HCT116 (cell line): Measurements from ENCODE around the gene SUSD2.

Source experiments
- CEBPB ChIP-seq: IDR thresholded peaks from 2 replicates; pipeline ENCODE4 v1.6.1; 2012; ENCODE audit warnings: low read depth
- EZH2 ChIP-seq: fragments of 200-600 bp; sonication (generic); IDR thresholded peaks from 2 replicates; pipeline ENCODE4 v1.6.1; 2017; ENCODE audit warnings: antibody characterized with exemption, mixed run types
- FOSL1 ChIP-seq: IDR thresholded peaks from 2 replicates; pipeline ENCODE4 v1.6.1; 2012; ENCODE audit warnings: low read depth
- POLR2AphosphoS5 ChIP-seq: IDR thresholded peaks from 2 replicates; pipeline ENCODE4 v1.6.1; 2011; ENCODE audit warnings: mild to moderate bottlenecking, low read depth, low read length, moderate library complexity
- SRF ChIP-seq: IDR thresholded peaks from 2 replicates; pipeline ENCODE4 v1.6.1; 2012; ENCODE audit warnings: low read depth
- YY1 ChIP-seq: IDR thresholded peaks from 2 replicates; pipeline ENCODE4 v1.6.1; 2011; ENCODE audit warnings: low read length, low read depth, moderate library complexity, mild to moderate bottlenecking; ENCODE audit not compliant: insufficient replicate concordance; ENCODE audit errors: extremely low read depth
- TF ChIP-seq, protein P1 (sequence below), 3 experiments: fragments of 200-600 bp in 1 of 3; sonication (generic) in 1 of 3; IDR thresholded peaks in 2 of 3; conservative IDR thresholded peaks in 1 of 3; 2 replicates each; pipeline ENCODE4 v1.5.1; 2012 to 2017; ENCODE audit warnings: low read depth in 2 of 3, low read length in 2 of 3, antibody characterized with exemption in 1 of 3, borderline replicate concordance in 1 of 3, control low read depth in 1 of 3, mild to moderate bottlenecking in 1 of 3, mixed read lengths in 1 of 3, mixed run types in 1 of 3, moderate library complexity in 1 of 3; ENCODE audit not compliant: insufficient read depth in 1 of 3

DNA sequence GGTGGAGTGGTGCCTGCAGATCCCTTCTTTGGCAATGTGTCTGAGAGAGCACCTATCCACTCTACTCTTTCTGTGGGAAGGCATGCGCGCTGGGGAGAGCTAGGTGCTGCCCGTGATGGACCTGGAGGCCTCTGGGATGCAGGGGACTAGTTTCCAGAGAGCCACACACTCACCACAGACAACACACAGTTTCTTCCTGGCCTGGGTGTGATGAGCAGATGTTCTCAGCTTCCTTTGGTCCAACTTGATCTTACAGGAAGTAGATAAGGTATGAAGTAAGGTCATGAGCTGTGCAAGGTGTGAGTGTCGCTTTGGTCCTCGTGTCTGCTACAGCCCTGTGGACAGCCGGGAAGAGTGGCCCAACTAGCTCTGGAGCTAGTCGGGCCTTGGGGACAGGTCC is 27.3 kb upstream of the SUSD2 start:
- TF ChIP-seq, protein P1, sequence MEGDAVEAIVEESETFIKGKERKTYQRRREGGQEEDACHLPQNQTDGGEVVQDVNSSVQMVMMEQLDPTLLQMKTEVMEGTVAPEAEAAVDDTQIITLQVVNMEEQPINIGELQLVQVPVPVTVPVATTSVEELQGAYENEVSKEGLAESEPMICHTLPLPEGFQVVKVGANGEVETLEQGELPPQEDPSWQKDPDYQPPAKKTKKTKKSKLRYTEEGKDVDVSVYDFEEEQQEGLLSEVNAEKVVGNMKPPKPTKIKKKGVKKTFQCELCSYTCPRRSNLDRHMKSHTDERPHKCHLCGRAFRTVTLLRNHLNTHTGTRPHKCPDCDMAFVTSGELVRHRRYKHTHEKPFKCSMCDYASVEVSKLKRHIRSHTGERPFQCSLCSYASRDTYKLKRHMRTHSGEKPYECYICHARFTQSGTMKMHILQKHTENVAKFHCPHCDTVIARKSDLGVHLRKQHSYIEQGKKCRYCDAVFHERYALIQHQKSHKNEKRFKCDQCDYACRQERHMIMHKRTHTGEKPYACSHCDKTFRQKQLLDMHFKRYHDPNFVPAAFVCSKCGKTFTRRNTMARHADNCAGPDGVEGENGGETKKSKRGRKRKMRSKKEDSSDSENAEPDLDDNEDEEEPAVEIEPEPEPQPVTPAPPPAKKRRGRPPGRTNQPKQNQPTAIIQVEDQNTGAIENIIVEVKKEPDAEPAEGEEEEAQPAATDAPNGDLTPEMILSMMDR (IDR thresholded peaks at IDR 0.05 in 2 of 3, conservative IDR thresholded peaks at IDR 0.05 in 1 of 3; ENCODE audit: borderline replicate concordance in 1 of 3, insufficient read depth in 1 of 3, low read depth in 2 of 3, low read length in 2 of 3), result no peak
- TF ChIP-seq CEBPB, result no peak
- TF ChIP-seq FOSL1, result no peak
- no peak for TF ChIP-seq POLR2AphosphoS5
- no peak for TF ChIP-seq SRF
- TF ChIP-seq YY1, result no peak
- TF ChIP-seq EZH2, result no peak
